ENCODE results near the gene ATXN1.

ATXN1 gene

DNA sequence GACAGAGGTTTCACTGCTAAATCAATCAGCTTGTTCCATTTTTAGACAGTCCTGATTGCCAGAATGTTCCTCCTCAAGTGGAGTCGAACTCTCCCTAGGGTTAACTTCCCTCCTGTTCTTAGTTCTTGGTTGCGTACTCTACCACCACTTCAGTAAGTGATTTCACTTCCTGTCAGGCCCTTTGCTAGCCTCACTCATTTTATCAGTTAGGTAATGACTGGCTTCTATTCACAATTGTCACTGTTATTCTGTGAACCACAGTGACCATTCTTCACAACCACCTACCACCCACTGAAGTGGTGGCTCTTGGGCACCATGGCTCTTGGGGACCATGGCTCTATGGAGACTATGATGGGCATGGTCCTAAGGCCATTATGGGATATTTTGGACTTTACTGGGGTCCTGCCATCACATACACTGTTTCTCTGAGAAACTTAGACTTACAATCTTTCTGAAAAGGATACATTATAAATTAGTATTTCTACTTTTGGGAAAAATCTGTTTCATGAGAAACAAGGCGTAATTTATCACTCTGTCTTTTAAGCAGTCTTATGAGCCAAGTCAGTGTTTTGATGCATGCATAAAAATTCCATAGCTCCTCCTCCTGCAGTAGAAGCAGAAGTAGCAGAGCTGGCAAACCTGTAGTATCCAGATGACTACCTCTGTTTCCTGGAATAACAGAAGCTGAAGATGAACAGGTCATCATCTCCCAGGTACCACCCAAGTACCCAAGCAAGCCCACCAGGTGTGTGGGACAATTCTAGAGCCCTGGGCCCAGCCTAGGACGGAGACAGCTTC lies 66.3 kb downstream of the ATXN1 start:
- CTCF ChIA-PET, result no interaction called here
- TF ChIP-seq NFRKB (IDR thresholded peaks at IDR 0.05), result no peak
- no peak for TF ChIP-seq L3MBTL2 (conservative IDR thresholded peaks at IDR 0.05)
- TF ChIP-seq TARDBP (IDR thresholded peaks at IDR 0.05), result no peak
- TF ChIP-seq CTBP1 (IDR thresholded peaks at IDR 0.05; ENCODE audit: borderline replicate concordance), result no peak
- TF ChIP-seq LEF1 (IDR thresholded peaks at IDR 0.05; ENCODE audit: borderline replicate concordance), result no peak
- TF ChIP-seq SP1 (IDR thresholded peaks at IDR 0.05), result no peak
- TF ChIP-seq SUZ12 (IDR thresholded peaks at IDR 0.05), result no peak
- TF ChIP-seq FOXK2 (IDR thresholded peaks at IDR 0.05), result no peak
- TF ChIP-seq HDGF (IDR thresholded peaks at IDR 0.05; ENCODE audit: borderline replicate concordance), result no peak
- no peak for TF ChIP-seq ARNT (IDR thresholded peaks at IDR 0.05)
- no peak for TF ChIP-seq FOXA1 (IDR thresholded peaks at IDR 0.05)
- no peak for TF ChIP-seq BHLHE40 (IDR thresholded peaks at IDR 0.05; ENCODE audit: borderline replicate concordance)
- no peak for TF ChIP-seq ZNF384 (IDR thresholded peaks at IDR 0.05)
- TF ChIP-seq FOXM1 (IDR thresholded peaks at IDR 0.05; ENCODE audit: borderline replicate concordance), result no peak
- TF ChIP-seq, protein P1, sequence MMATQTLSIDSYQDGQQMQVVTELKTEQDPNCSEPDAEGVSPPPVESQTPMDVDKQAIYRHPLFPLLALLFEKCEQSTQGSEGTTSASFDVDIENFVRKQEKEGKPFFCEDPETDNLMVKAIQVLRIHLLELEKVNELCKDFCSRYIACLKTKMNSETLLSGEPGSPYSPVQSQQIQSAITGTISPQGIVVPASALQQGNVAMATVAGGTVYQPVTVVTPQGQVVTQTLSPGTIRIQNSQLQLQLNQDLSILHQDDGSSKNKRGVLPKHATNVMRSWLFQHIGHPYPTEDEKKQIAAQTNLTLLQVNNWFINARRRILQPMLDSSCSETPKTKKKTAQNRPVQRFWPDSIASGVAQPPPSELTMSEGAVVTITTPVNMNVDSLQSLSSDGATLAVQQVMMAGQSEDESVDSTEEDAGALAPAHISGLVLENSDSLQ (IDR thresholded peaks at IDR 0.05), result no peak
- no peak for TF ChIP-seq ELF4 (IDR thresholded peaks at IDR 0.05)
- DNase-seq (ENCODE audit: extremely low spot score), result no peak
- POLR2A ChIA-PET, result no interaction called here

DNA sequence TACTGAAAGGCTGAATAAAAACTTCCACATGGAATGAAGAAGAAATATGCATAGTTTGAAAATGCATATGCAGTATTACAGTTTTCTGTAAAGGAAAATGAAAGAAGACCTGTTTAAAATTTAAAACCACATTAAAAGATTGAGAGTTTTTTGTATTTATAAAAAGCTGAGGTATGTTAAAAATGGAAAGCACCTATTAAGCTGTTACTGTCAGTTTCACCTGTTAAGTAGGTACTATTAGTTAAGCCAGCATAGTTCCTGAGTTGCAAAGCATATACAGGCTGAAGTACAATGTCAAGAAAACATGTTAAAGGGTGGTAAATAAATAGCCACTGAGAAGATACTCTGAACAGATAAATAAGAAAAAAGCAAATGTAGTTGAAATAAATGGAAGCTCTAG lies 69.9 kb downstream of the ATXN1 start:
- DNase-seq (ENCODE audit: extremely low spot score), result no peak
- ChIA-PET CTCF (no interaction called here), POLR2A (interaction anchor here (0.8 kb wide), 1 partner anchor 70 kb away, joined by 3 read pairs; the partner anchor contains the start of gene ATXN1)
- TF ChIP-seq ARNT (IDR thresholded peaks at IDR 0.05) (no peak), LEF1 (IDR thresholded peaks at IDR 0.05; ENCODE audit: borderline replicate concordance) (no peak), SUZ12 (IDR thresholded peaks at IDR 0.05) (no peak), SP1 (IDR thresholded peaks at IDR 0.05) (no peak), ZNF384 (IDR thresholded peaks at IDR 0.05) (no peak), BHLHE40 (IDR thresholded peaks at IDR 0.05; ENCODE audit: borderline replicate concordance) (no peak)

DNA sequence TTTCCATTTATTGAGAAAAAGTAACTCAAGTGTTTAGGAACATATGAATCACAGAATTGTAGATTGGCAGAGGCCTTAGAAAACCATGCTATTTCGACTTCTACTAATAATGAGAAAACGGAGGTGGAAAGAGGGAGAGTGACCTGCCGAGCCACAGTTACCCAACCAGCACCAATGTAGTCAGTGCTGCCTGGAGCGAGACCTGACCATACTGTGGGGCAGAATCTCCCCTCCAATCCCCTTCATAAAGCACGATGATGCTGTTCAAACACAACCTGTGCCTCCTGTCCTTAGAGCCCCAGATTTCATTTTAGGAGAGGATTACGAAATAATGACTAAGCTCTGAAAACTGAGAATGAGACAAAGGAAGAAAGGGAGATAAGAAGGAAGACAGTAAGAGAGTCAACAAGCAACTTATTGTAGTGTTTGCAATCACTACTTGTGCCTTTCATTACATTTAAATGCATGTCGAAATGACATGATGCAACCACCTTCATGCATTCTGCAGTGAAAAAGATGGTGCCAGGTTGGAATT lies 70.6 kb downstream of the ATXN1 start:
- POLR2A ChIA-PET, result interaction anchor here (0.8 kb wide), 1 partner anchor 71 kb away, joined by 3 read pairs; the partner anchor contains the start of gene ATXN1

DNA sequence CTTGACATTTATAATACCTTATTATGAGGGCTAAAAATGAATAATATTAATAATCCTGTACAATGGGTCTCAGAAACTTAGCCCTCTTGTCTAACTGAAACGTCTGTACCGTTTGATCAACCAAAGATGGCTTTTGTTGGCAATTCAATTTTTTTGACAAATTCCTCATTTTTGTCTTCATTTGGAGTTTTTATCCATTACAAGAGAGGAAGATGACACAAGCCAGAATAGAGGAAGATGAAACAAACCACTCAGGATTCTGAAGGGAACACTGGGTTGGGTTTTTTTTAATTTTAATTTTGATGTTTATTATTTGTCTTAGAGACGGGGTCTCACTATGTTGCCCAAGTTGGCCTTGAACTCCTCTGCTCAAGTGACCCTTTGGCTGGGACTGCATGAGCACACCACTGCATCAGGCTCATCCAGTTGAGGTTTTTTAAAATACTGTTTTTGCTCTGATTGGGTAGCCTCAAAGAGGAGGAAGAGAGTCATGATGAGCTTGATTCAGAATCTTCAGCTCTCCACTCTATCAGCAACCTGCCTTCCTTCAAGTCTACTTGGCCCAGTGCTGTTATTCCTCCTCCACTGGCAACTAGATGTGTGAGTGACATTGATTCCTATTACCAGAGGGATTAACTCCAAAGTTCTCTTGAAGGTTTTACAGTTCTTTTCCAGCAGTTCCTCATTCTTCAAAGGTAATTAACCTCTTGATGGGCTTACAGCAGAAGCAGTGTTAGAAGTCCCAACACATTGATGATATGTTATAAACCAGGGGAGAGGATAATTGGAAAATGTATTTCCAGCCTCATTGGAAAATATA lies 71.3 kb downstream of the ATXN1 start:
- no peak for DNase-seq (ENCODE audit: extremely low spot score)
- TF ChIP-seq ELF4 (IDR thresholded peaks at IDR 0.05), result no peak
- TF ChIP-seq SP1 (IDR thresholded peaks at IDR 0.05), result no peak
- TF ChIP-seq NFRKB (IDR thresholded peaks at IDR 0.05), result no peak
- TF ChIP-seq CTBP1 (IDR thresholded peaks at IDR 0.05; ENCODE audit: borderline replicate concordance), result no peak
- TF ChIP-seq BHLHE40 (IDR thresholded peaks at IDR 0.05; ENCODE audit: borderline replicate concordance), result no peak
- no peak for TF ChIP-seq HDGF (IDR thresholded peaks at IDR 0.05; ENCODE audit: borderline replicate concordance)
- no peak for TF ChIP-seq TARDBP (IDR thresholded peaks at IDR 0.05)
- no peak for TF ChIP-seq L3MBTL2 (conservative IDR thresholded peaks at IDR 0.05)
- TF ChIP-seq SUZ12 (IDR thresholded peaks at IDR 0.05), result no peak
- ChIA-PET CTCF (interaction anchor here (0.6 kb wide), 1 partner anchor 7 kb away, joined by 6 read pairs; no protein-coding TSS in a partner anchor), POLR2A (interaction anchor here (0.8 kb wide), 1 partner anchor 71 kb away, joined by 3 read pairs; the partner anchor contains the start of gene ATXN1)

More for the DNA sequence above, 70.6 kb downstream of the ATXN1 start:
- DNase-seq (ENCODE audit: extremely low spot score), result no peak
- TF ChIP-seq TARDBP (IDR thresholded peaks at IDR 0.05) (no peak), HDGF (IDR thresholded peaks at IDR 0.05; ENCODE audit: borderline replicate concordance) (no peak), SUZ12 (IDR thresholded peaks at IDR 0.05) (no peak)
- CTCF ChIA-PET, result no interaction called here

DNA sequence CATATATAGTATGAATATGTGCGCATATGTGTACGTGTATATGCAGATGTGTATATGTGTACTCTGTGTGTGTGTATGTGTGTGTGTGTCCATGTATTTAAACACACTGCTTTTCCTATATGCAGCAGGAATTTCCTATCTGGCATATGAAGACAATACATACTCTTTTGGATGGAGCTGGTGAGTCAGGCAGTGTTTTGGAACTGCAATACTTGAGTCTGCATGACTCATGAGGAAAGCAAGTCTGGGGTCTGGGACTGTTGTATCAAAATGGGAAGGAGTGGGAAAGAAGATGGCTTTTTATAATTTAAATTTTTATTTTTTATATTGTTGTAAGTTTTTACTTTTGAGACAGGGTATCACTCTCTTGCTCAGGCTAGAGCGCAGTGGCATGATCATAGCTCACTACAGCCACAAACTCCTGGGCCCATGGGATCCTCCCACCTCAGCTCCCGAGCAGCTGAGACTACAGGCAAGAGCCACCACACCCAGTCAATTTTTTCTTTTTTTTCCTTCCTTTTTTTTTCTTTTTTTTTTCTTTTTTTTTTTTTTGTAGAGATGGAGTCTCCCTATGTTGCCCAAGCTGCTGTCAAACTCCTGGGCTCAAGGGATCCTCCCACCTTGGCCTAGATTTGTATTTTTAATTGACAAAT lies 72.2 kb downstream of the ATXN1 start:
- CTCF ChIA-PET, result interaction anchor here (0.6 kb wide), 1 partner anchor 8 kb away, joined by 6 read pairs; no protein-coding TSS in a partner anchor
- POLR2A ChIA-PET, result no interaction called here
- DNase-seq (ENCODE audit: extremely low spot score), result no peak
- TF ChIP-seq FOXK2 (IDR thresholded peaks at IDR 0.05) (no peak), ZNF384 (IDR thresholded peaks at IDR 0.05) (0 out of 2 replicates have a peak, but pooled peaks have one; percentile 17), BHLHE40 (IDR thresholded peaks at IDR 0.05; ENCODE audit: borderline replicate concordance) (no peak)

DNA sequence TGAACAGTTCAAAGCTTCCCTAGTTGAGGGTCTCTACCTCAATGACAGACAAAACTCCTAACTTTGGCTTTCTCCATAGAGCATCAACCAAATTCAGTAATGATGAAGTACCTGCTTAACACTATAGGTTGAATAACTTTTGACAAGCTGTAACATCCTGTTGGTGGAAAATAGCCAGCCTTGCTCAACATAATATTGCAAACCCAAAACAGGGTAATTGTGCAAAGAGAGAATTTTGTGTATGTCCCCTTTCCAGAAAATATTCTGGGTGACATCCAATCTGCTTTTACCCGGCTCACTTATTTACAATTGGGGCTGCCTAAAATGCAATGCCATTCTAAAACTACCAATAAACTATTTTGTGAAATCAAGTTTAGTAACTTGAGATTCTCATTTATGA lies 72.8 kb downstream of the ATXN1 start:
- DNase-seq (ENCODE audit: extremely low spot score), result no peak
- ChIA-PET CTCF (no interaction called here), POLR2A (no interaction called here)
- TF ChIP-seq TARDBP (IDR thresholded peaks at IDR 0.05) (no peak), SUZ12 (IDR thresholded peaks at IDR 0.05) (no peak), CTBP1 (IDR thresholded peaks at IDR 0.05; ENCODE audit: borderline replicate concordance) (no peak), L3MBTL2 (conservative IDR thresholded peaks at IDR 0.05) (no peak), BHLHE40 (IDR thresholded peaks at IDR 0.05; ENCODE audit: borderline replicate concordance) (no peak), ELF4 (IDR thresholded peaks at IDR 0.05) (no peak), FOXM1 (IDR thresholded peaks at IDR 0.05; ENCODE audit: borderline replicate concordance) (no peak), SP1 (IDR thresholded peaks at IDR 0.05) (no peak), NFRKB (IDR thresholded peaks at IDR 0.05) (no peak), HDGF (IDR thresholded peaks at IDR 0.05; ENCODE audit: borderline replicate concordance) (no peak), LEF1 (IDR thresholded peaks at IDR 0.05; ENCODE audit: borderline replicate concordance) (no peak)
- TF ChIP-seq, protein P1 (IDR thresholded peaks at IDR 0.05), result no peak

Measured in HEK293T (cell line).